GM12891 (cell line): ENCODE measurements around the gene GMPPA.

Experiments used
- POLR2A ChIP-seq: IDR thresholded peaks from 2 replicates; pipeline ENCODE4 v1.6.1; 2011; ENCODE audit warnings: low read depth, low read length, control low read depth
- POLR2AphosphoS5 ChIP-seq: IDR thresholded peaks from 2 replicates; pipeline ENCODE4 v1.6.1; 2011; ENCODE audit warnings: low read depth, low read length, control low read depth
- TAF1 ChIP-seq: IDR thresholded peaks from 2 replicates; pipeline ENCODE4 v1.6.1; 2011; ENCODE audit warnings: low read depth, low read length, control low read depth

DNA sequence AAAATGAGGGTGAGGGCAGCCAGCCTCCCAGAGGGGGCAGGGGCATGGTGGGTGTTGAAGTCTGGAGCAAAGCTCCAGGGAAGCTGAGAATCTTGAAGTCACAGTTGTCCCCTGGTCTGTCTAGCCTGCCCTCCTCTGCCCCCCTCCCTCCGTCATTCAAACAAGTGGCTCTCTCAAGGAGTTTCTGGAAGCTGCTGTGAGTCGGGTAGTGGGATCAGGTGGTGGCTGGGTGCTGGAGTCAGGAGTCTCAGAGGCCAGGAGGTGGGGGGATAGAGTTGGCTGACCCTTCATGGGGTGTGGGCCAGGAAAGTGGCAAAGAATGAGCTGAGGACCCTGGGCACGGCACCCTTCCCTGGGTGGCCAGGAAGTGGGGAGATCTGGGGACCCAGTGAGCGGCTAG lies 15.1 kb downstream of the GMPPA start:
- TF ChIP-seq TAF1: no peak
- no peak for TF ChIP-seq POLR2A
- TF ChIP-seq POLR2AphosphoS5: no peak
